ENCODE measurements around the gene IRS2. TPM values are rescaled to one million over a fixed set of nuclear protein-coding genes. Genes with fewer than 3 reads are reported as not detected.

Gene IRS2
- polyA plus RNA-seq, 1 of the 3 experiments (the other 2 are of a cell fraction) = 7.0 TPM

- TF ChIP-seq IRF3 (IDR thresholded peaks at IDR 0.05; ENCODE audit: low read depth, low read length) = no peak
- TF ChIP-seq NRF1 (IDR thresholded peaks at IDR 0.05; ENCODE audit: low read depth, low read length) = no peak
- no peak for TF ChIP-seq JUND (IDR thresholded peaks at IDR 0.05)
- no peak for TF ChIP-seq RCOR1 (IDR thresholded peaks at IDR 0.05; ENCODE audit: low read length)
- TF ChIP-seq SIN3A (IDR thresholded peaks at IDR 0.05; ENCODE audit: borderline replicate concordance, low read depth, low read length) = no peak
These were observed 74.2 kb downstream of the IRS2 start (continued) for GRCh38 chr13:109712124-109712722.

- TF ChIP-seq GATA2 (CRISPR knock-in tag; IDR thresholded peaks at IDR 0.05) = no peak
- TF ChIP-seq GABPA (IDR thresholded peaks at IDR 0.05; ENCODE audit: low read depth) = no peak
- TF ChIP-seq TEAD4 (IDR thresholded peaks at IDR 0.05; ENCODE audit: borderline replicate concordance, insufficient read depth) = no peak
- no peak for TF ChIP-seq SMC3 (IDR thresholded peaks at IDR 0.05; ENCODE audit: low read depth, low read length)
- TF ChIP-seq IRF3 (IDR thresholded peaks at IDR 0.05; ENCODE audit: low read depth, low read length) = no peak
- no peak for TF ChIP-seq EZH2phosphoT487 (IDR thresholded peaks at IDR 0.05; ENCODE audit: borderline replicate concordance, low read depth)
- TF ChIP-seq RAD21 (IDR thresholded peaks at IDR 0.05; ENCODE audit: low read length) = no peak
- no peak for TF ChIP-seq NFIC (IDR thresholded peaks at IDR 0.05; ENCODE audit: borderline replicate concordance)
- Histone ChIP-seq H3K4me3 (ENCODE audit: low read depth in 2 of 2, low read length in 1 of 2) (no peak overlapping the region), H3F3A (replicated peaks; ENCODE audit: insufficient read depth) (no peaks in the 10 kb centered on the region), H3K27ac (ENCODE audit: low read depth in 2 of 2, low read length in 1 of 2) (no peak overlapping the region), H3K9me2 (no peaks in the 10 kb centered on the region), H2AFZ (ENCODE audit: low read depth) (no peak overlapping the region), H3K27me3 (ENCODE audit: insufficient read depth) (no peaks in the 10 kb centered on the region), H3K4me1 (ENCODE audit: control insufficient read depth in 1 of 2, insufficient read depth in 2 of 2, low read depth in 1 of 2, low read length in 1 of 2) (no peaks in the 10 kb centered on the region; a peak in 2 of 4 replicates), H3K79me2 (ENCODE audit: insufficient read depth) (no peaks in the 10 kb centered on the region), H4K20me1 (ENCODE audit: insufficient read depth) (no peaks in the 10 kb centered on the region), H3K9me3 (no peaks in the 10 kb centered on the region), H3K36me3 (replicated peaks in 1 of 2; ENCODE audit: control insufficient read depth in 1 of 2, insufficient read depth in 2 of 2, low read length in 1 of 2) (no peaks in the 10 kb centered on the region), H3K4me2 (no peak overlapping the region), H3K9ac (no peak overlapping the region)
- WGBS (ENCODE audit: low lambda C conversion rate) = 91% methylated on average over 11 of the region's 14 CpGs
- CTCF ChIA-PET = interaction anchor here (1.0 kb wide), 1 partner anchor 75 kb away, joined by 3 read pairs; no protein-coding TSS in a partner anchor
- POLR2A ChIA-PET = no interaction called here
- no peak for DNase-seq
These were observed 78.4 kb downstream of the IRS2 start for GRCh38 chr13:109707742-109708617.

Measured in SK-N-SH (cell line).